Heart left ventricle (tissue), 16 donors: ENCODE results near the gene GRIN3B. TPM values are rescaled to one million over a fixed set of nuclear protein-coding genes. Genes with fewer than 3 reads are reported as not detected.
A peak's percentile ranks its signal among the peaks of the same experiment; 100 is the strongest.

Source experiments
- ATAC-seq, 4 donors: fragments of 200-7000 bp; cut with Tn5 transposase; one replicate each; pipeline ENCODE4 v1.9.1; 2020 to 2022; ENCODE audit warnings: moderate library complexity in 4 of 4, mild to moderate bottlenecking in 3 of 4, moderate number of reproducible peaks in 1 of 4
- DNase-seq, 5 donors: peaks; one replicate each; pipeline ENCODE4 v3.0.0-alpha.2; 2020
- H3K27ac ChIP-seq, 12 donors: fragments of 200-600 bp; sonication (generic) in 4 of 12; one replicate each; pipeline versions ENCODE4 v1.5.0 to v1.8.0; 2016 to 2022; ENCODE audit warnings: mild to moderate bottlenecking in 2 of 12
- H3K27me3 ChIP-seq, 9 donors: fragments of 200-600 bp; sonication (generic) in 2 of 9; one replicate each; pipeline versions ENCODE4 v1.5.1 to v1.8.0; 2016 to 2022; ENCODE audit warnings: mild to moderate bottlenecking in 3 of 9
- H3K36me3 ChIP-seq, 9 donors: fragments of 200-600 bp; sonication (generic) in 2 of 9; one replicate each; pipeline versions ENCODE4 v1.5.0 to v1.8.0; 2018 to 2022; ENCODE audit warnings: mild to moderate bottlenecking in 2 of 9
- H3K4me1 ChIP-seq, 12 donors: fragments of 200-600 bp; sonication (generic) in 4 of 12; one replicate each; pipeline versions ENCODE4 v1.5.0 to v1.8.0; 2016 to 2022; ENCODE audit warnings: mild to moderate bottlenecking in 3 of 12
- H3K4me3 ChIP-seq, 12 donors: fragments of 200-600 bp; sonication (generic) in 4 of 12; one replicate each; pipeline versions ENCODE4 v1.5.0 to v1.8.0; 2017 to 2022; ENCODE audit warnings: mild to moderate bottlenecking in 9 of 12, moderate library complexity in 4 of 12
- H3K9me3 ChIP-seq, 12 donors: fragments of 200-600 bp; sonication (generic) in 4 of 12; one replicate each; pipeline versions ENCODE4 v1.5.0 to v1.8.0; 2016 to 2022; ENCODE audit warnings: mild to moderate bottlenecking in 1 of 12
- POLR2A ChIP-seq, 2 donors: fragments of 450-650 bp; IDR thresholded peaks; one replicate each; pipeline ENCODE4 v1.6.1; 2017; ENCODE audit warnings: antibody characterized with exemption in 2 of 2, mild to moderate bottlenecking in 2 of 2, moderate library complexity in 2 of 2
- WGBS, 4 donors: extraction: QIAGEN DNeasy Blood & Tissue Kit in 2 of 4; methylation state at CpG; one replicate each; pipeline versions ENCODE4 v1.1.5 to v1.1.7; 2013 to 2018; 5-methylcytosine and 5-hydroxymethylcytosine counted together
- intact Hi-C, 10 donors: fragments of 100-400 bp; cut with DNase I; formaldehyde crosslinking; loops; one replicate each; pipeline versions ENCODE4 v1.11.1 to v1.14.2; 2022
- polyA plus RNA-seq, 2 donors: library from polyadenylated mRNA; stranded (reverse); fragments of 200-250 nt; gene quantifications; one replicate each; pipeline ENCODE4 v1.2.3, GENCODE V29; 2013
- total RNA-seq, 9 donors: library from RNA; depleted of rRNA in 2 of 9; stranded (reverse); fragments of >200 nt in 2 of 9; fragmentation: NEBNext Ultra II Directional in 3 of 9; extraction: Animal tissue kit (Norgen Biotek cat#: 25700) in 3 of 9; gene quantifications; one replicate each; pipeline versions ENCODE4 v1.1.0 to v1.2.4, GENCODE V29; 2016 to 2023
- TF ChIP-seq, protein P1 (sequence below), 12 donors: fragments of 200-600 bp; sonication (generic) in 4 of 12; IDR thresholded peaks; one replicate each; pipeline versions ENCODE4 v1.5.0 to v1.8.0; 2018 to 2022; ENCODE audit warnings: antibody characterized with exemption in 12 of 12, mild to moderate bottlenecking in 5 of 12
- donor health status: ischemic (EF 13 %, LVEDD 7.1; RV severe dilation, severe dysfunction).
- donor health status: healthy with polysubstance abuse.
- donor health status: DM: no; HTN: yes; CAD: no.
- donor health status: DM: no; HTN: no; CAD: no.
- donor health status: ischemic (EF 25% LVEDD 6.9; RV normal size, moderate dysfunction).
- donor health status: ischemic (EF 25% LVEDD 5.7; RV mildly dilated, moderate dysfunction).
- donor health status: healthy.
- donor health status: DM: yes; HTN: yes; CAD: no.
- donor health status: ischemic (EF 35%, LVEDD 5.7; RV mildly dilated, moderate dysfunction).
- donor health status: nonischemic (EF 11% LVEDD 7.7; RV severe dilation, severe dysfunction).
- donor health status: DM: yes; HTN: yes; CAD: no.
- donor health status: PGD.
- donor health status: ischemic (EF 29% LVEDD 5.4; RV normal size, mild dysfunction).
- donor health status: nonischemic (EF 23%, LVEDD 6.1; RV moderate dilation, normal function).

GRIN3B gene
- total and polyA plus RNA-seq, 11 donors = 0.01 to 0.51 (median 0.09) TPM; not detected in 8

GRCh38 chr19:1002600-1002999 is 2.4 kb downstream of the GRIN3B start:
- H3K27ac ChIP-seq = no peak overlapping the region
- no peaks in the 10 kb centered on the region for H3K9me3 ChIP-seq
- no peak overlapping the region for H3K4me3 ChIP-seq
- H3K4me1 ChIP-seq = peaks cover 0 to 20% (median 5%) of the 10 kb centered on the region in 12 donors
- DNase-seq (no peak), ATAC-seq (no peak)
- peaks cover 0 to under 1% (median 0%) of the 10 kb centered on the region in 9 donors for H3K36me3 ChIP-seq
- H3K27me3 ChIP-seq = peaks cover 32 to 56% (median 39%) of the 10 kb centered on the region in 9 donors
- intact Hi-C loops = no loop called here
- TF ChIP-seq POLR2A (IDR thresholded peaks at IDR 0.05) = no peak
- TF ChIP-seq, protein P1, sequence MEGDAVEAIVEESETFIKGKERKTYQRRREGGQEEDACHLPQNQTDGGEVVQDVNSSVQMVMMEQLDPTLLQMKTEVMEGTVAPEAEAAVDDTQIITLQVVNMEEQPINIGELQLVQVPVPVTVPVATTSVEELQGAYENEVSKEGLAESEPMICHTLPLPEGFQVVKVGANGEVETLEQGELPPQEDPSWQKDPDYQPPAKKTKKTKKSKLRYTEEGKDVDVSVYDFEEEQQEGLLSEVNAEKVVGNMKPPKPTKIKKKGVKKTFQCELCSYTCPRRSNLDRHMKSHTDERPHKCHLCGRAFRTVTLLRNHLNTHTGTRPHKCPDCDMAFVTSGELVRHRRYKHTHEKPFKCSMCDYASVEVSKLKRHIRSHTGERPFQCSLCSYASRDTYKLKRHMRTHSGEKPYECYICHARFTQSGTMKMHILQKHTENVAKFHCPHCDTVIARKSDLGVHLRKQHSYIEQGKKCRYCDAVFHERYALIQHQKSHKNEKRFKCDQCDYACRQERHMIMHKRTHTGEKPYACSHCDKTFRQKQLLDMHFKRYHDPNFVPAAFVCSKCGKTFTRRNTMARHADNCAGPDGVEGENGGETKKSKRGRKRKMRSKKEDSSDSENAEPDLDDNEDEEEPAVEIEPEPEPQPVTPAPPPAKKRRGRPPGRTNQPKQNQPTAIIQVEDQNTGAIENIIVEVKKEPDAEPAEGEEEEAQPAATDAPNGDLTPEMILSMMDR (IDR thresholded peaks at IDR 0.05) = no peak
- 81 to 87% (median 84%) methylated on average over 4 of the region's 4 CpGs for WGBS, 4 donors

DNA sequence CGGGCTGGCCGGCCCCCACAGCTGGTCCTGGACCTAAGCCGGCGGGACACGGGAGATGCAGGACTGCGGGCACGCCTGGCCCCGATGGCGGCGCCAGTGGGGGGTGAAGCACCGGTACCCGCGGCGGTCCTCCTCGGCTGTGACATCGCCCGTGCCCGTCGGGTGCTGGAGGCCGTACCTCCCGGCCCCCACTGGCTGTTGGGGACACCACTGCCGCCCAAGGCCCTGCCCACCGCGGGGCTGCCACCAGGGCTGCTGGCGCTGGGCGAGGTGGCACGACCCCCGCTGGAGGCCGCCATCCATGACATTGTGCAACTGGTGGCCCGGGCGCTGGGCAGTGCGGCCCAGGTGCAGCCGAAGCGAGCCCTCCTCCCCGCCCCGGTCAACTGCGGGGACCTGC is 3.1 kb downstream of the GRIN3B start:
- TF ChIP-seq, protein P1 (IDR thresholded peaks at IDR 0.05) = no peak
- no peak for TF ChIP-seq POLR2A (IDR thresholded peaks at IDR 0.05)
- no peaks in the 10 kb centered on the region for H3K9me3 ChIP-seq
- no peak for ATAC-seq
- intact Hi-C loops = no loop called here
- H3K36me3 ChIP-seq = peaks cover 0 to 3% (median 0%) of the 10 kb centered on the region in 9 donors
- peaks cover 26 to 49% (median 33%) of the 10 kb centered on the region in 9 donors for H3K27me3 ChIP-seq
- H3K27ac ChIP-seq = no peak overlapping the region
- peak in 1 of 5 donors; percentile 49 for DNase-seq
- no peak overlapping the region for H3K4me3 ChIP-seq
- WGBS, 4 donors = 80 to 90% (median 87%) methylated on average over 2 to 37 of the region's 37 CpGs
- peaks cover 0 to 20% (median 5%) of the 10 kb centered on the region in 12 donors for H3K4me1 ChIP-seq

GRCh38 chr19:1004204-1004802 is 4.1 kb downstream of the GRIN3B start:
- DNase-seq = no peak
- H3K27me3 ChIP-seq = peaks cover 17 to 40% (median 25%) of the 10 kb centered on the region in 9 donors
- H3K9me3 ChIP-seq = no peaks in the 10 kb centered on the region
- H3K4me1 ChIP-seq = peaks cover 0 to 20% (median 5%) of the 10 kb centered on the region in 12 donors
- ATAC-seq = no peak
- no peak overlapping the region for H3K27ac ChIP-seq
- 66 to 76% (median 74%) methylated on average over 12 to 32 of the region's 32 CpGs for WGBS, 4 donors
- no peak overlapping the region for H3K4me3 ChIP-seq
- peaks cover 0 to 14% (median 0%) of the 10 kb centered on the region in 9 donors for H3K36me3 ChIP-seq
- intact Hi-C loops = no loop called here
- TF ChIP-seq, protein P1 (IDR thresholded peaks at IDR 0.05) = no peak
- no peak for TF ChIP-seq POLR2A (IDR thresholded peaks at IDR 0.05)

GRCh38 chr19:1004803-1005664 is 4.8 kb downstream of the GRIN3B start:
- Histone ChIP-seq H3K36me3 (peaks cover 0 to 21% (median 6%) of the 10 kb centered on the region in 9 donors), H3K9me3 (no peaks in the 10 kb centered on the region), H3K4me1 (peaks cover 0 to 19% (median 4%) of the 10 kb centered on the region in 12 donors), H3K27ac (no peak overlapping the region), H3K4me3 (no peak overlapping the region), H3K27me3 (peaks cover 11 to 32% (median 18%) of the 10 kb centered on the region in 9 donors)
- peak in 1 of 5 donors; percentile 51 for DNase-seq
- intact Hi-C loops = no loop called here
- 87 to 90% (median 88%) methylated on average over 68 to 70 of the region's 70 CpGs for WGBS, 4 donors
- no peak for ATAC-seq
- TF ChIP-seq POLR2A (IDR thresholded peaks at IDR 0.05) = no peak
- TF ChIP-seq, protein P1 (IDR thresholded peaks at IDR 0.05) = no peak
